Brain microvascular endothelial cell (primary cell): ENCODE data around the gene SLC7A14.

Experiments
- DNase-seq: peaks from one replicate; pipeline ENCODE4 v3.0.0-alpha.2; 2020
- H3K27ac ChIP-seq: fragments of 250-450 bp; sonication (Bioruptor Pico); 2 replicates; pipeline ENCODE4 v1.5.1; 2020; ENCODE audit warnings: mild to moderate bottlenecking, moderate library complexity
- H3K27me3 ChIP-seq: fragments of 250-450 bp; sonication (Bioruptor Pico); replicated peaks from 2 replicates; pipeline ENCODE4 v1.5.1; 2020; ENCODE audit warnings: mild to moderate bottlenecking
- H3K36me3 ChIP-seq: fragments of 250-450 bp; sonication (Bioruptor Pico); replicated peaks from 2 replicates; pipeline ENCODE4 v1.5.1; 2020; ENCODE audit warnings: mild to moderate bottlenecking
- H3K4me3 ChIP-seq: 2 replicates; pipeline ENCODE4 v1.5.1; 2011; ENCODE audit warnings: low read depth, mild to moderate bottlenecking, control low read depth, low read length, moderate library complexity
- CTCF ChIP-seq: IDR thresholded peaks from 2 replicates; pipeline ENCODE4 v1.5.1; 2011; ENCODE audit warnings: low read depth, mild to moderate bottlenecking, moderate library complexity, low read length, control low read depth, inconsistent platforms; ENCODE audit errors: missing control alignments
- in situ Hi-C: cut with HindIII; loops from 2 replicates; pipeline ENCODE4 v1.10.0; 2017; ENCODE audit warnings: low sequenced_read_pairs, low pct_ligation_motif_present

SLC7A14 gene

DNA sequence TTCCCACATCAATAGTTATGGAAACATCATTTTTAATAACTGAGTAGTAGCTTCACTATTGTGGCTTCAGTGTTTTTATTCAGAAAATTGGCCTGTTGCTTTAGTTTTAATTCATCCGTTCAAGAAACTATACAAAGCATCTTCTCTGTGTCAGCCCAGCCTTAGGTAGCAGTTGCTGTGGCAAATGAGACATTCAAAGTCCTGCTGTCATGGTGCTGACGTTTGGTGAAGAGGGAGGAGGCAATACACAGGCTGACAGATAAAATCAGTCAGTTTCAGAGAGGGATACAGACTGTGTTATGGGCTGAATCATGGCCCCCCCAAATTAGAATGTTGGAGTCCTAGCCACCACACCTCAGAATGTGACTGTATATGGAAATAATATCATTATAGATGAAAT lies 56.5 kb downstream of the SLC7A14 start:
- H3K27ac ChIP-seq, result no peak overlapping the region
- no peak overlapping the region for H3K4me3 ChIP-seq
- no peaks in the 10 kb centered on the region for H3K36me3 ChIP-seq
- no peaks in the 10 kb centered on the region for H3K27me3 ChIP-seq
- TF ChIP-seq CTCF, result no peak
- in situ Hi-C loops, result no loop called here
- no peak for DNase-seq

DNA sequence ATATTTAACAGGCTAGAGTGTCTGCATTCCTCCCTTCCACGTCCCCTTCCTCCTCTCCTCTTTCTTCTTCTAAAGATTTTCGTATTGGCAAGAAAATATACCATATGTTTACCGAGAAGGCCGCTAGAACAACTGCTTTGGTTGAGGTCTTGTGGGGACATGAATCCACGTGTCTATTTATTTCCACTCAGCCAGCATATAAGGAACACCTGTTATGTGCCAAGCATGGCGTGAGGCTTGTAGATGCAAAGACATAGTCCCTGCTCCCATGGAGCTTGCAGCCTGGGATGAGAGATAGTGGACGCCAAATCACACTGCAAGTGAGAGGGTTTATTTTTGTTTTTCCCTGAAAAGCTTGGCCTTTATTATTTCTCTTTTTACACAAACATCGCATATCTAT lies 57.1 kb downstream of the SLC7A14 start:
- in situ Hi-C loops, result no loop called here

GRCh38 chr3:170524073-170524472 lies 61.8 kb downstream of the SLC7A14 start:
- in situ Hi-C loops, result no loop called here
- peak; percentile 12 for DNase-seq
- H3K27ac ChIP-seq, result no peak overlapping the region
- no peaks in the 10 kb centered on the region for H3K36me3 ChIP-seq
- TF ChIP-seq CTCF, result no peak
- no peaks in the 10 kb centered on the region for H3K27me3 ChIP-seq
- no peak overlapping the region for H3K4me3 ChIP-seq

More for the DNA sequence above, 57.1 kb downstream of the SLC7A14 start:
- no peaks in the 10 kb centered on the region for H3K36me3 ChIP-seq
- TF ChIP-seq CTCF, result no peak
- H3K4me3 ChIP-seq, result no peak overlapping the region
- no peak for DNase-seq
- H3K27ac ChIP-seq, result no peak overlapping the region
- H3K27me3 ChIP-seq, result no peaks in the 10 kb centered on the region

- H3K27me3 ChIP-seq, result no peaks in the 10 kb centered on the region
- no peak for TF ChIP-seq CTCF
- H3K36me3 ChIP-seq, result no peaks in the 10 kb centered on the region
- no peak for DNase-seq
- H3K4me3 ChIP-seq, result no peak overlapping the region
- in situ Hi-C loops, result no loop called here
- no peak overlapping the region for H3K27ac ChIP-seq
Observed at GRCh38 chr3:170523248-170523647, 62.6 kb downstream of the SLC7A14 start.

- no peak overlapping the region for H3K27ac ChIP-seq
- in situ Hi-C loops, result no loop called here
- DNase-seq, result no peak
- no peaks in the 10 kb centered on the region for H3K36me3 ChIP-seq
- H3K4me3 ChIP-seq, result no peak overlapping the region
- TF ChIP-seq CTCF, result no peak
- H3K27me3 ChIP-seq, result no peaks in the 10 kb centered on the region
Observed at GRCh38 chr3:170522201-170522600, 63.7 kb downstream of the SLC7A14 start.

DNA sequence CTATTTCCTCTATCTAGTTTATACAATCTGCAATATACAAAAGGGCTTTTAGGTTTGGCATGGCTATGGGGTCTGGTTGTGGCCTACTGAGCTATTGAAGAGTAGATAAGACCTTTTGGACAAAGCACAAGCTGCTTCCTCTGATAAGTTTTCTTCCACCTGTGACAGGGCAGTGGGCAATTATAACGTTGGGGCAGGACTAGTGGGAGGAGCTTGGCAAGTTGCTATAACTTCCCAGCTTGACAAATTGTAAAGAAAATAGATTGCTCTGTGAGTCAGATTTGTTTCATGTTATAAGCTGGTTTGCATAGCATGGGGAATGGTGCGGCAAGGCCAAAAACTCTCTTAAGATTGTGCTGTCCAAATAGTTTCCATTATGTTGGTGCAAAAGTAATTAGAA lies 64.9 kb downstream of the SLC7A14 start:
- H3K27ac ChIP-seq, result no peak overlapping the region
- in situ Hi-C loops, result no loop called here
- DNase-seq, result no peak
- no peaks in the 10 kb centered on the region for H3K27me3 ChIP-seq
- H3K36me3 ChIP-seq, result no peaks in the 10 kb centered on the region
- no peak overlapping the region for H3K4me3 ChIP-seq
- TF ChIP-seq CTCF, result no peak
